OCI-LY1 (cell line): ENCODE measurements around the gene ZYG11B.

Experiments used
- H2AFZ ChIP-seq: fragments of 200-600 bp; sonication (generic), shearing (Covaris generic); 2 replicates; pipeline ENCODE4 v1.6.0; 2014; ENCODE audit warnings: antibody characterized with exemption, mild to moderate bottlenecking, low read length
- H3F3A ChIP-seq: fragments of 200-600 bp; sonication (generic), shearing (Covaris generic); 2 replicates; pipeline ENCODE4 v1.6.0; 2014; ENCODE audit warnings: mild to moderate bottlenecking, antibody characterized with exemption, low read length, moderate library complexity; ENCODE audit not compliant: insufficient read depth
- H3K27ac ChIP-seq: fragments of 200-600 bp; sonication (generic); 2 replicates; pipeline ENCODE4 v1.5.1; 2014; ENCODE audit warnings: low read length, mixed run types, mild to moderate bottlenecking, low read depth; ENCODE audit not compliant: poor library complexity, severe bottlenecking
- H3K27me3 ChIP-seq: fragments of 200-600 bp; sonication (generic); 2 replicates; pipeline ENCODE4 v1.6.0; 2014; ENCODE audit warnings: antibody characterized with exemption, mild to moderate bottlenecking, low read length, moderate library complexity; ENCODE audit not compliant: insufficient read depth
- H3K36me3 ChIP-seq: fragments of 200-600 bp; sonication (generic); 2 replicates; pipeline ENCODE4 v1.6.1; 2014; ENCODE audit warnings: mild to moderate bottlenecking, antibody characterized with exemption, low read length, moderate library complexity, mixed read lengths; ENCODE audit not compliant: insufficient read depth
- H3K4me1 ChIP-seq: fragments of 200-600 bp; sonication (generic); 2 replicates; pipeline ENCODE4 v1.5.1; 2014; ENCODE audit warnings: mild to moderate bottlenecking, low read length, moderate library complexity; ENCODE audit not compliant: insufficient read depth, severe bottlenecking
- H3K4me2 ChIP-seq: fragments of 200-600 bp; sonication (generic), shearing (Covaris generic); 2 replicates; pipeline ENCODE4 v1.6.1; 2014; ENCODE audit warnings: low read length
- H3K4me3 ChIP-seq: fragments of 200-600 bp; sonication (generic); 2 replicates; pipeline ENCODE4 v1.5.1; 2014; ENCODE audit warnings: low read length, low read depth, mild to moderate bottlenecking, mixed read lengths; ENCODE audit not compliant: poor library complexity, severe bottlenecking
- H3K79me2 ChIP-seq: fragments of 200-600 bp; shearing (Covaris generic); 2 replicates; pipeline ENCODE4 v1.6.1; 2016; ENCODE audit warnings: mixed run types, low read length, mixed read lengths; ENCODE audit not compliant: insufficient read depth
- H3K9ac ChIP-seq: fragments of 200-600 bp; sonication (generic), shearing (Covaris generic); 2 replicates; pipeline ENCODE4 v1.6.1; 2014; ENCODE audit warnings: mild to moderate bottlenecking, low read length, mixed read lengths
- H3K9me2 ChIP-seq: fragments of 200-600 bp; sonication (generic), shearing (Covaris generic); 2 replicates; pipeline ENCODE4 v1.6.1; 2014; ENCODE audit warnings: low read depth, mild to moderate bottlenecking, low read length, mixed read lengths
- H3K9me3 ChIP-seq: fragments of 200-600 bp; shearing (Covaris generic); 2 replicates; pipeline ENCODE4 v1.6.1; 2014; ENCODE audit warnings: low read length, mixed read lengths
- H4K20me1 ChIP-seq: fragments of 200-600 bp; sonication (generic), shearing (Covaris generic); 2 replicates; pipeline ENCODE4 v1.6.0; 2016; ENCODE audit warnings: mild to moderate bottlenecking, low read length; ENCODE audit not compliant: insufficient read depth
- CTCF ChIP-seq: fragments of 200-600 bp; sonication (generic), shearing (Covaris generic); IDR thresholded peaks from 2 replicates; pipeline ENCODE4 v1.5.1; 2017; ENCODE audit warnings: mild to moderate bottlenecking, antibody characterized with exemption, low read length, moderate library complexity, mixed read lengths
- EZH2 ChIP-seq: fragments of 200-600 bp; sonication (generic), shearing (Covaris generic); IDR thresholded peaks from 2 replicates; pipeline ENCODE4 v1.8.0; 2017; ENCODE audit warnings: borderline replicate concordance, mixed run types, mild to moderate bottlenecking, antibody characterized with exemption, low read length, moderate library complexity, mixed read lengths

The ZYG11B gene

DNA sequence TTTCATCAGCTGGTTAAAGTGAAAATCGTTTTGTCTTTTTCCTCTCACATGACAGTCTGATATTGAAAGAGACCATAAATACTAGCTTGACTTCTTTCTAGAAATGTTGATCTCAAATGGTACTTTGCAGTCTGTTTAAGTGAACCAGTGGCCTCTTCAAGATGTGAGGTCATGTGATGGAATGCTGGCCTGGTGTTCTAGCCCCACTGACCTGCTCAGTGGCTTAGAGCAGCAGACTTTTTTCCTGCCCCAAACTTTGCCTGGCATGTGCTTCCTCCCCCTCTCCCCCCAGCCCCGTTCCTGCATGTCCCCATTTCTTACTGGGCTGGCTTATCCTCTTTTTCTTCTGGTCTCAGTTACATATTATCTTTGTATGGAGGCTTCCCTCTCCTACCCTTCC lies 150.6 kb downstream of the ZYG11B start:
- Histone ChIP-seq H3K79me2 (no peaks in the 10 kb centered on the region), H2AFZ (no peak overlapping the region), H3K9me3 (no peaks in the 10 kb centered on the region), H3F3A (no peaks in the 10 kb centered on the region), H3K36me3 (peaks cover 49% of the 10 kb centered on the region), H3K27ac (no peak overlapping the region), H3K4me3 (no peak overlapping the region), H3K4me2 (no peak overlapping the region), H4K20me1 (no peaks in the 10 kb centered on the region), H3K9ac (no peak overlapping the region), H3K4me1 (no peaks in the 10 kb centered on the region), H3K9me2 (no peaks in the 10 kb centered on the region), H3K27me3 (no peaks in the 10 kb centered on the region)
- TF ChIP-seq EZH2, result no peak
- no peak for TF ChIP-seq CTCF
